IMR-90 (cell line): ENCODE measurements around the gene PLCH1. TPM values are rescaled to one million over a fixed set of nuclear protein-coding genes. Genes with fewer than 3 reads are reported as not detected.

Experiments
- ATAC-seq: fragments of 200-7000 bp; cut with Tn5 transposase; 2 replicates; pipeline ENCODE4 v1.9.1; 2020; ENCODE audit warnings: low read depth, mild to moderate bottlenecking, moderate library complexity
- BruUV-seq: library from RNA; stranded (reverse); fragments of 400-500 nt; replicated peaks from 2 replicates; lab custom pipeline; 2021; lab: Mats Ljungman, UMichigan
- CTCF ChIA-PET: fragments of 300-600 bp; formaldehyde crosslinking; extraction: SDS; loops from one replicate; lab custom pipeline; 2021; ENCODE audit warnings: antibody characterized with exemption; lab: Yijun Ruan, JAX
- POLR2A ChIA-PET: fragments of 300-600 bp; sonication (Branson Sonifier 250); formaldehyde crosslinking; loops from one replicate; lab custom pipeline; 2022; ENCODE audit warnings: antibody characterized with exemption; ENCODE audit not compliant: unreplicated experiment; lab: Charles Lee
- DNase-seq: peaks from one replicate; pipeline ENCODE4 v3.0.0; 2013
- H2AFZ ChIP-seq: replicated peaks from 2 replicates; pipeline ENCODE3; 2013; ENCODE audit warnings: low read length, mild to moderate bottlenecking; ENCODE audit not compliant: poor library complexity
- H2AK5ac ChIP-seq: 2 replicates; pipeline ENCODE4 v1.6.1; 2013; ENCODE audit warnings: low read depth, low read length, inconsistent platforms
- H2AK9ac ChIP-seq: replicated peaks from 2 replicates; pipeline ENCODE3; 2013; ENCODE audit warnings: mild to moderate bottlenecking, low read depth, low read length, moderate library complexity; ENCODE audit not compliant: poor library complexity
- H2BK120ac ChIP-seq: 2 replicates; pipeline ENCODE4 v1.6.1; 2013; ENCODE audit warnings: low read depth, low read length, inconsistent platforms
- H2BK15ac ChIP-seq: 3 replicates; pipeline ENCODE4 v1.6.1; 2013; ENCODE audit warnings: low read depth, low read length, inconsistent platforms
- H2BK20ac ChIP-seq: 2 replicates; pipeline ENCODE4 v1.6.1; 2013; ENCODE audit warnings: low read depth, mild to moderate bottlenecking, inconsistent platforms, low read length, moderate library complexity
- H2BK5ac ChIP-seq: 2 replicates; pipeline ENCODE4 v1.6.1; 2013; ENCODE audit warnings: mild to moderate bottlenecking, low read depth, low read length, inconsistent platforms; ENCODE audit not compliant: poor library complexity, severe bottlenecking
- H3K14ac ChIP-seq: replicated peaks from 2 replicates; pipeline ENCODE4 v1.6.1; 2013; ENCODE audit warnings: low read depth, low read length, inconsistent platforms
- H3K18ac ChIP-seq: 2 replicates; pipeline ENCODE4 v1.6.1; 2013; ENCODE audit warnings: low read depth, low read length, control low read depth
- H3K23ac ChIP-seq: 2 replicates; pipeline ENCODE4 v1.6.1; 2013; ENCODE audit warnings: low read depth, low read length, inconsistent platforms
- H3K27ac ChIP-seq: 2 replicates; pipeline ENCODE4 v1.5.1; 2013; ENCODE audit warnings: mild to moderate bottlenecking, control low read depth, low read length; ENCODE audit not compliant: insufficient read depth
- H3K27me3 ChIP-seq: 2 replicates; pipeline ENCODE4 v1.6.1; 2013; ENCODE audit warnings: low read length; ENCODE audit not compliant: control insufficient read depth, insufficient read depth
- H3K36me3 ChIP-seq: 2 replicates; pipeline ENCODE4 v1.6.1; 2013; ENCODE audit warnings: low read length, mixed read lengths; ENCODE audit not compliant: control insufficient read depth, insufficient read depth
- H3K4ac ChIP-seq: 2 replicates; pipeline ENCODE4 v1.6.1; 2013; ENCODE audit warnings: low read depth, low read length, inconsistent platforms
- H3K4me1 ChIP-seq: 2 replicates; pipeline ENCODE4 v1.6.1; 2013; ENCODE audit warnings: low read length, mixed read lengths; ENCODE audit not compliant: control insufficient read depth, insufficient read depth
- H3K4me2 ChIP-seq: 2 replicates; pipeline ENCODE4 v1.6.1; 2013; ENCODE audit warnings: low read depth, mild to moderate bottlenecking, control low read depth, low read length, moderate library complexity
- H3K4me3 ChIP-seq: 2 replicates; pipeline ENCODE4 v1.5.1; 2013; ENCODE audit warnings: low read depth, mild to moderate bottlenecking, control low read depth, low read length, moderate library complexity; ENCODE audit not compliant: insufficient read depth
- H3K56ac ChIP-seq: 2 replicates; pipeline ENCODE4 v1.6.1; 2013; ENCODE audit warnings: low read length, inconsistent platforms; ENCODE audit not compliant: insufficient read depth; ENCODE audit errors: extremely low read depth
- H3K79me1 ChIP-seq, 2 experiments: 2 replicates each; pipeline ENCODE4 v1.6.1; 2013; ENCODE audit warnings: low read length in 2 of 2, inconsistent platforms in 1 of 2, low read depth in 1 of 2
- H3K9ac ChIP-seq: 2 replicates; pipeline ENCODE4 v1.6.1; 2013; ENCODE audit warnings: low read depth, low read length, control low read depth
- H3K9me1 ChIP-seq: 2 replicates; pipeline ENCODE4 v1.6.1; 2013; ENCODE audit warnings: low read length, inconsistent platforms; ENCODE audit not compliant: insufficient read depth
- H3K9me3 ChIP-seq: 2 replicates; pipeline ENCODE4 v1.6.1; 2013; ENCODE audit warnings: low read length; ENCODE audit not compliant: control insufficient read depth, insufficient read depth
- H4K20me1 ChIP-seq: 2 replicates; pipeline ENCODE4 v1.6.1; 2013; ENCODE audit warnings: low read length, inconsistent platforms; ENCODE audit not compliant: insufficient read depth
- H4K5ac ChIP-seq: 2 replicates; pipeline ENCODE4 v1.6.1; 2013; ENCODE audit warnings: mild to moderate bottlenecking, low read depth, low read length, control low read depth
- H4K8ac ChIP-seq, 2 experiments: 2 replicates each; pipeline ENCODE4 v1.6.1; 2013; ENCODE audit warnings: low read depth in 2 of 2, low read length in 2 of 2, control low read depth in 1 of 2, inconsistent platforms in 1 of 2
- H4K91ac ChIP-seq: 2 replicates; pipeline ENCODE4 v1.6.1; 2013; ENCODE audit warnings: low read depth, low read length, inconsistent platforms; ENCODE audit not compliant: insufficient read depth
- BHLHE40 ChIP-seq: fragments of 150-350 bp; IDR thresholded peaks from 2 replicates; pipeline ENCODE4 v1.6.1; 2016; ENCODE audit warnings: mild to moderate bottlenecking, low read depth, low read length
- CEBPB ChIP-seq: IDR thresholded peaks from 2 replicates; pipeline ENCODE4 v1.6.1; 2012; ENCODE audit warnings: low read depth, low read length, improper control_type of control experiment
- CHD1 ChIP-seq: IDR thresholded peaks from 2 replicates; pipeline ENCODE4 v1.6.1; 2012; ENCODE audit warnings: low read depth, low read length, improper control_type of control experiment
- FOS ChIP-seq: fragments of 150-350 bp; IDR thresholded peaks from 2 replicates; pipeline ENCODE4 v1.6.1; 2016; ENCODE audit warnings: low read depth, low read length
- MAFK ChIP-seq: IDR thresholded peaks from 2 replicates; pipeline ENCODE4 v1.6.1; 2012; ENCODE audit warnings: low read depth, low read length, improper control_type of control experiment
- POLR2A ChIP-seq: IDR thresholded peaks from 2 replicates; pipeline ENCODE4 v1.6.1; 2012; ENCODE audit warnings: mild to moderate bottlenecking, low read depth, low read length
- RAD21 ChIP-seq: IDR thresholded peaks from 2 replicates; pipeline ENCODE4 v1.6.1; 2012; ENCODE audit warnings: low read length, improper control_type of control experiment
- RFX5 ChIP-seq: IDR thresholded peaks from 2 replicates; pipeline ENCODE4 v1.8.0; 2012; ENCODE audit warnings: low read depth, mild to moderate bottlenecking, low read length, moderate library complexity
- WGBS, 2 experiments: methylation state at CpG; one replicate each; pipeline versions ENCODE4 v1.1.5 to v1.1.7; 2013; ENCODE audit warnings: missing lambda C conversion rate in 2 of 2; ENCODE audit not compliant: insufficient read length in 1 of 2; ENCODE audit errors: extremely low coverage in 2 of 2; 5-methylcytosine and 5-hydroxymethylcytosine counted together
- dilution Hi-C: fragments of 300-500 bp; cut with HindIII; formaldehyde crosslinking; loops from one replicate; pipeline ENCODE4 v1.14.3; 2018; ENCODE audit warnings: low sequenced_read_pairs; ENCODE audit not compliant: unreplicated experiment
- in situ Hi-C: fragments of 300-500 bp; cut with MboI; formaldehyde crosslinking; loops from 3 replicates; pipeline ENCODE4 v1.14.3; 2019; ENCODE audit warnings: low sequenced_read_pairs, inconsistent platforms, mixed read lengths
- intact Hi-C: fragments of 100-400 bp; cut with micrococcal nuclease; formaldehyde crosslinking; loops from 2 replicates; pipeline ENCODE4 v1.10.0; 2022
- polyA plus RNA-seq, 3 experiments: library from polyadenylated mRNA; depleted of rRNA; stranded (reverse); fragments of >200 nt; gene quantifications; 2 replicates each; pipeline ENCODE4 v1.2.3, GENCODE V29; 2012; ENCODE audit warnings: low replicate concordance in 1 of 3
- total RNA-seq: library from RNA; depleted of rRNA; stranded (reverse); fragments of >200 nt; gene quantifications from 2 replicates; pipeline ENCODE4 v1.2.3, GENCODE V29; 2012
- TF ChIP-seq, protein P1 (sequence below): conservative IDR thresholded peaks from 2 replicates; pipeline ENCODE4 v1.5.1; 2012; ENCODE audit warnings: mild to moderate bottlenecking, low read depth, low read length, improper control_type of control experiment

PLCH1 gene
- total and polyA plus RNA-seq, 2 of the 4 experiments (the other 2 are of a cell fraction) = not detected

DNA sequence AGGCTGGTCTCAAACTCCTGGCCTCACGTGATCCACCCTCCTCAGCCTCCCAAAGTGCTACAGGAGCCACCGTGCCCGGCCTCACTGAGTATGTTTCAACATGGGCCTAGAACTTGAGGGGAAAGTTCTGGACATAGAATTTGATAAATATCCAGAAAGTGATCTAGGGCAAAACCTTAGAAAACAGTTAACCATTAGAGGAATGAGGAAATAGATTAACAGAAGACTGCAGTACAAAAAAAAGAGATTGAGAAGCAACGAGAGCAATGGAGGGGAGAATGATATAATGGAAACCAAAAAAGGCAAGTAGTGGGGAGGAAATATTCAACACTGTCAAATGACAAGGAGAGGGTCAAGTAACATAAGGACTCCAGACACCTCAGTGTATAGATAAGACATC, 191.5 kb downstream of the PLCH1 start:
- no TSS peak for BruUV-seq
- no peak for DNase-seq
- H2BK20ac ChIP-seq = no peak overlapping the region

More for the DNA sequence above, 191.5 kb downstream of the PLCH1 start:
- Histone ChIP-seq H2AFZ (no peak overlapping the region), H2BK120ac (no peak overlapping the region), H3K18ac (no peak overlapping the region), H3K4me1 (no peaks in the 10 kb centered on the region), H3K14ac (no peak overlapping the region), H3K9me1 (no peaks in the 10 kb centered on the region), H2AK9ac (no peak overlapping the region), H3K79me1 (no peaks in the 10 kb centered on the region), H4K8ac (no peak overlapping the region), H2BK5ac (no peak overlapping the region), H2AK5ac (no peak overlapping the region), H4K91ac (no peak overlapping the region), H3K9me3 (no peaks in the 10 kb centered on the region), H3K36me3 (no peaks in the 10 kb centered on the region), H3K9ac (no peak overlapping the region), H3K27me3 (no peaks in the 10 kb centered on the region), H3K23ac (no peak overlapping the region), H3K4me3 (no peak overlapping the region), H3K4ac (no peak overlapping the region), H4K5ac (no peak overlapping the region), H3K4me2 (no peak overlapping the region), H3K56ac (no peak overlapping the region), H4K20me1 (no peaks in the 10 kb centered on the region), H3K27ac (no peak overlapping the region), H2BK15ac (no peak overlapping the region)
- dilution Hi-C loops = no loop called here
- ChIA-PET POLR2A (no interaction called here), CTCF (no interaction called here)
- no peak for ATAC-seq
- in situ Hi-C loops = no loop called here
- no CpG with 5 or more reads among the region's 4 CpGs for WGBS, 2 experiments
- intact Hi-C loops = no loop called here
- no peak for TF ChIP-seq MAFK
- TF ChIP-seq, protein P1, sequence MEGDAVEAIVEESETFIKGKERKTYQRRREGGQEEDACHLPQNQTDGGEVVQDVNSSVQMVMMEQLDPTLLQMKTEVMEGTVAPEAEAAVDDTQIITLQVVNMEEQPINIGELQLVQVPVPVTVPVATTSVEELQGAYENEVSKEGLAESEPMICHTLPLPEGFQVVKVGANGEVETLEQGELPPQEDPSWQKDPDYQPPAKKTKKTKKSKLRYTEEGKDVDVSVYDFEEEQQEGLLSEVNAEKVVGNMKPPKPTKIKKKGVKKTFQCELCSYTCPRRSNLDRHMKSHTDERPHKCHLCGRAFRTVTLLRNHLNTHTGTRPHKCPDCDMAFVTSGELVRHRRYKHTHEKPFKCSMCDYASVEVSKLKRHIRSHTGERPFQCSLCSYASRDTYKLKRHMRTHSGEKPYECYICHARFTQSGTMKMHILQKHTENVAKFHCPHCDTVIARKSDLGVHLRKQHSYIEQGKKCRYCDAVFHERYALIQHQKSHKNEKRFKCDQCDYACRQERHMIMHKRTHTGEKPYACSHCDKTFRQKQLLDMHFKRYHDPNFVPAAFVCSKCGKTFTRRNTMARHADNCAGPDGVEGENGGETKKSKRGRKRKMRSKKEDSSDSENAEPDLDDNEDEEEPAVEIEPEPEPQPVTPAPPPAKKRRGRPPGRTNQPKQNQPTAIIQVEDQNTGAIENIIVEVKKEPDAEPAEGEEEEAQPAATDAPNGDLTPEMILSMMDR = no peak
- TF ChIP-seq RFX5 = no peak
- no peak for TF ChIP-seq CHD1
- no peak for TF ChIP-seq RAD21
- no peak for TF ChIP-seq POLR2A
- no peak for TF ChIP-seq BHLHE40
- no peak for TF ChIP-seq FOS
- TF ChIP-seq CEBPB = no peak
